ENCODE measurements around the gene COL5A3. TPM values are rescaled to one million over a fixed set of nuclear protein-coding genes. Genes with fewer than 3 reads are reported as not detected.

The COL5A3 gene
- total RNA-seq, 1 experiment from 2014 or later: 0.11 TPM

GRCh38 chr19:9995999-9996398 is 14.3 kb downstream of the COL5A3 start:
- DNase-seq (no peak), ATAC-seq (no peak)
- Histone ChIP-seq H3K4me3 (ENCODE audit: low read length) (no peak overlapping the region), H2AFZ (ENCODE audit: low read length) (no peak overlapping the region), H3K4me2 (ENCODE audit: low read length) (no peak overlapping the region), H3K9me3 (ENCODE audit: low read length) (no peaks in the 10 kb centered on the region), H3F3A (ENCODE audit: low read length, unreplicated experiment) (no peaks in the 10 kb centered on the region), H3K4me1 (ENCODE audit: insufficient read depth, low read length) (peaks cover 3% of the 10 kb centered on the region; the same call in 1 of the 2 replicates), H3K27me3 (ENCODE audit: low read length) (peaks cover 19% of the 10 kb centered on the region), H3K9ac (ENCODE audit: low read length) (no peak overlapping the region), H3K36me3 (ENCODE audit: low read depth, low read length) (no peaks in the 10 kb centered on the region), H3K9me2 (replicated peaks; ENCODE audit: low read length) (no peaks in the 10 kb centered on the region), H3K27ac (ENCODE audit: low read length) (no peak overlapping the region), H3K79me2 (ENCODE audit: low read length) (no peaks in the 10 kb centered on the region), H4K20me1 (ENCODE audit: low read length) (no peaks in the 10 kb centered on the region)
- no TSS peak for BruUV-seq (replicated peaks)
- intact Hi-C loops (cut with micrococcal nuclease): loop anchor here (5.0 kb wide), 1 partner anchor 49 kb away; no protein-coding TSS in a partner anchor
- TF ChIP-seq EZH2phosphoT487 (IDR thresholded peaks at IDR 0.05; ENCODE audit: borderline replicate concordance, low read length) (no peak), EZH2 (IDR thresholded peaks at IDR 0.05; ENCODE audit: low read length, unreplicated experiment) (no peak), CTCF (conservative IDR thresholded peaks at IDR 0.05; ENCODE audit: low read depth, low read length) (no peak)
- ChIA-PET POLR2A (ENCODE audit: unreplicated experiment) (no interaction called here), CTCF (no interaction called here)

- CTCF ChIA-PET: no interaction called here
- BruUV-seq (replicated peaks): no TSS peak
- POLR2A ChIA-PET (ENCODE audit: unreplicated experiment): no interaction called here
These were observed 15.2 kb downstream of the COL5A3 start for GRCh38 chr19:9995084-9995483.

More at GRCh38 chr19:9995084-9995483, 15.2 kb downstream of the COL5A3 start:
- intact Hi-C loops (cut with micrococcal nuclease): loop anchor here (5.0 kb wide), 1 partner anchor 48 kb away; no protein-coding TSS in a partner anchor
- Histone ChIP-seq H2AFZ (ENCODE audit: low read length) (no peak overlapping the region), H3K9ac (ENCODE audit: low read length) (no peak overlapping the region), H3K36me3 (ENCODE audit: low read depth, low read length) (no peaks in the 10 kb centered on the region), H3K9me3 (ENCODE audit: low read length) (no peaks in the 10 kb centered on the region), H3F3A (ENCODE audit: low read length, unreplicated experiment) (no peaks in the 10 kb centered on the region), H3K27ac (ENCODE audit: low read length) (no peak overlapping the region), H3K4me1 (ENCODE audit: insufficient read depth, low read length) (peaks cover 3% of the 10 kb centered on the region; the same call in 1 of the 2 replicates), H3K9me2 (replicated peaks; ENCODE audit: low read length) (no peaks in the 10 kb centered on the region), H3K79me2 (ENCODE audit: low read length) (no peaks in the 10 kb centered on the region), H3K4me2 (ENCODE audit: low read length) (no peak overlapping the region), H4K20me1 (ENCODE audit: low read length) (no peaks in the 10 kb centered on the region), H3K4me3 (ENCODE audit: low read length) (no peak overlapping the region), H3K27me3 (ENCODE audit: low read length) (peaks cover 19% of the 10 kb centered on the region)
- TF ChIP-seq CTCF (conservative IDR thresholded peaks at IDR 0.05; ENCODE audit: low read depth, low read length): no peak
- TF ChIP-seq EZH2 (IDR thresholded peaks at IDR 0.05; ENCODE audit: low read length, unreplicated experiment): no peak
- TF ChIP-seq EZH2phosphoT487 (IDR thresholded peaks at IDR 0.05; ENCODE audit: borderline replicate concordance, low read length): no peak
- DNase-seq: no peak
- no peak for ATAC-seq
